HepG2 (cell line): Measurements from ENCODE around the gene STAC.

Experiments
- CREB3 ChIP-seq: sonication (generic); formaldehyde crosslinking; IDR thresholded peaks from 2 replicates; pipeline ENCODE4 v1.5.0; 2020; ENCODE audit warnings: missing genetic modification reagents
- KAT8 ChIP-seq: IDR thresholded peaks from 2 replicates; pipeline ENCODE4 v1.6.1; 2016; ENCODE audit warnings: missing genetic modification reagents, missing compliant biosample characterization
- SIX1 ChIP-seq: sonication (generic); formaldehyde crosslinking; IDR thresholded peaks from 2 replicates; pipeline ENCODE4 v1.4.0; 2020; ENCODE audit warnings: missing genetic modification reagents, borderline replicate concordance
- TCF12 ChIP-seq, 2 experiments: fragments of 450-650 bp in 1 of 2; sonication (generic) in 1 of 2; formaldehyde crosslinking in 1 of 2; IDR thresholded peaks; 2 replicates each; pipeline versions ENCODE4 v1.6.1 to v1.8.0; 2017 to 2022; ENCODE audit warnings: antibody characterized with exemption in 1 of 2, mild to moderate bottlenecking in 1 of 2, missing genetic modification reagents in 1 of 2, moderate library complexity in 1 of 2
- ZNF275 ChIP-seq: sonication (generic); formaldehyde crosslinking; IDR thresholded peaks from 2 replicates; pipeline ENCODE4 v1.8.0; 2022; ENCODE audit warnings: missing genetic modification reagents, mild to moderate bottlenecking, inconsistent platforms, borderline replicate concordance
- ZNF432 ChIP-seq: sonication (generic); formaldehyde crosslinking; IDR thresholded peaks from 2 replicates; pipeline ENCODE4 v1.5.0; 2020; ENCODE audit warnings: missing genetic modification reagents, mild to moderate bottlenecking, borderline replicate concordance
- ZNF615 ChIP-seq: sonication (generic); formaldehyde crosslinking; IDR thresholded peaks from 2 replicates; pipeline ENCODE4 v1.5.0; 2020; ENCODE audit warnings: mild to moderate bottlenecking, missing genetic modification reagents, borderline replicate concordance
- ZSCAN29 ChIP-seq: sonication (generic); formaldehyde crosslinking; conservative IDR thresholded peaks from 2 replicates; pipeline ENCODE4 v1.4.0; 2020; ENCODE audit warnings: mild to moderate bottlenecking, missing genetic modification reagents

- no peak for TF ChIP-seq CREB3 (CRISPR knock-in tag)
- no peak for TF ChIP-seq ZNF615 (CRISPR knock-in tag)
- TF ChIP-seq ZNF432 (CRISPR knock-in tag): no peak
- no peak for TF ChIP-seq ZSCAN29 (CRISPR knock-in tag)
- no peak for TF ChIP-seq KAT8 (CRISPR knock-in tag)
- TF ChIP-seq SIX1 (CRISPR knock-in tag): no peak
- TF ChIP-seq TCF12 (IDR thresholded peaks at IDR 0.05): no peak
- TF ChIP-seq TCF12 (CRISPR knock-in tag; IDR thresholded peaks at IDR 0.05): no peak
- TF ChIP-seq ZNF275: no peak
Measured at GRCh38 chr3:36483709-36484108, 103.4 kb downstream of the STAC start.
